GM12878 (cell line): ENCODE measurements around the gene PTPRD. TPM values are rescaled to one million over a fixed set of nuclear protein-coding genes. Genes with fewer than 3 reads are reported as not detected.

Experiments
- ATAC-seq: fragments of 200-7000 bp; cut with Tn5 transposase; 3 replicates; pipeline ENCODE4 v1.9.1; 2020; ENCODE audit warnings: mild to moderate bottlenecking, moderate library complexity
- BruUV-seq: library from RNA; stranded (reverse); fragments of 400-500 nt; replicated peaks from 2 replicates; lab custom pipeline; 2021; lab: Mats Ljungman, UMichigan
- CTCF ChIA-PET: fragments of 300-600 bp; sonication (Branson Sonifier 250); formaldehyde crosslinking; extraction: SDS; loops from one replicate; lab custom pipeline; 2021; ENCODE audit warnings: inconsistent platforms; lab: Yijun Ruan, JAX
- POLR2A ChIA-PET: fragments of 350-600 bp; formaldehyde crosslinking; extraction: SDS; loops from one replicate; lab custom pipeline; 2021; ENCODE audit warnings: inconsistent platforms; lab: Charles Lee
- RAD21 ChIA-PET: fragments of 300-600 bp; sonication (Branson Sonifier 250); formaldehyde crosslinking; loops from one replicate; lab custom pipeline; 2023; ENCODE audit warnings: antibody characterized with exemption; ENCODE audit not compliant: unreplicated experiment; lab: Charles Lee
- SMC1A ChIA-PET: fragments of 300-600 bp; sonication (Branson Sonifier 250); formaldehyde crosslinking; loops from one replicate; lab custom pipeline; 2023; ENCODE audit not compliant: unreplicated experiment, uncharacterized antibody; lab: Charles Lee
- DNase-seq: peaks from one replicate; pipeline ENCODE4 v3.0.0-alpha.2; 2011; ENCODE audit warnings: low read depth, low spot score
- FAIRE-seq: peaks from 3 replicates; lab custom pipeline; 2011; peaks lifted over from hg19 to GRCh38; lab: Jason Lieb, UNC
- H2AFZ ChIP-seq: 2 replicates; pipeline ENCODE4 v1.6.0; 2011; ENCODE audit warnings: low read depth, low read length, control low read depth; ENCODE audit not compliant: control insufficient read depth
- H3K27ac ChIP-seq: 2 replicates; pipeline ENCODE4 v1.5.1; 2011; ENCODE audit warnings: control low read depth; ENCODE audit not compliant: control insufficient read depth, insufficient read depth
- H3K27me3 ChIP-seq, 2 experiments: replicated peaks in 1 of 2; 2 replicates each; pipeline versions ENCODE4 v1.6.0 to v1.6.1; 2011; ENCODE audit warnings: low read length in 1 of 2; ENCODE audit not compliant: control insufficient read depth in 2 of 2, insufficient read depth in 2 of 2
- H3K36me3 ChIP-seq, 2 experiments: 2 replicates each; pipeline ENCODE4 v1.5.1; 2011; ENCODE audit warnings: low read length in 1 of 2; ENCODE audit not compliant: control insufficient read depth in 2 of 2, insufficient read depth in 2 of 2
- H3K4me1 ChIP-seq: 2 replicates; pipeline ENCODE4 v1.6.1; 2011; ENCODE audit warnings: mild to moderate bottlenecking, low read length, moderate library complexity, mixed read lengths; ENCODE audit not compliant: control insufficient read depth, insufficient read depth
- H3K4me2 ChIP-seq: 2 replicates; pipeline ENCODE4 v1.6.0; 2011; ENCODE audit warnings: control low read depth; ENCODE audit not compliant: control insufficient read depth, insufficient read depth
- H3K4me3 ChIP-seq: fragments of 200-600 bp; sonication (generic); 2 replicates; pipeline ENCODE4 v1.5.1; 2016
- H3K79me2 ChIP-seq: 2 replicates; pipeline ENCODE4 v1.6.0; 2011; ENCODE audit warnings: low read length; ENCODE audit not compliant: control insufficient read depth, insufficient read depth
- H3K9ac ChIP-seq: 2 replicates; pipeline ENCODE4 v1.8.0; 2011; ENCODE audit warnings: low read length, control low read depth, mixed read lengths; ENCODE audit not compliant: control insufficient read depth, insufficient read depth
- H3K9me3 ChIP-seq: replicated peaks from 3 replicates; pipeline ENCODE4 v1.5.1; 2011; ENCODE audit warnings: mild to moderate bottlenecking, low read length; ENCODE audit not compliant: control insufficient read depth, insufficient read depth
- H4K20me1 ChIP-seq: 2 replicates; pipeline ENCODE4 v1.6.0; 2011; ENCODE audit not compliant: control insufficient read depth, insufficient read depth
- CBFB ChIP-seq: IDR thresholded peaks from 2 replicates; pipeline ENCODE4 v1.6.1; 2016; ENCODE audit warnings: antibody characterized with exemption, low read depth
- EED ChIP-seq: sonication (generic); IDR thresholded peaks from 2 replicates; pipeline ENCODE4 v1.6.1; 2016; ENCODE audit warnings: antibody characterized with exemption, low read depth
- IKZF2 ChIP-seq, 2 experiments: fragments of 450-650 bp; IDR thresholded peaks; 2 replicates each; pipeline ENCODE4 v1.6.1; 2017; ENCODE audit warnings: mild to moderate bottlenecking in 2 of 2, moderate library complexity in 2 of 2
- TAF1 ChIP-seq: IDR thresholded peaks from 2 replicates; pipeline ENCODE4 v1.6.1; 2011; ENCODE audit warnings: mild to moderate bottlenecking, low read depth, low read length, borderline replicate concordance
- WGBS: methylation state at CpG from one replicate; pipeline ENCODE4 v1.1.6; 2016; ENCODE audit warnings: low lambda C conversion rate; ENCODE audit not compliant: insufficient replicate concordance, insufficient coverage; ENCODE audit errors: missing lambda C conversion rate; 5-methylcytosine and 5-hydroxymethylcytosine counted together
- in situ Hi-C: fragments of 300-500 bp; cut with MboI; formaldehyde crosslinking; loops from 9 replicates; pipeline ENCODE4 v1.14.3; 2018; ENCODE audit warnings: mixed read lengths
- intact Hi-C: fragments of 100-400 bp; cut with micrococcal nuclease; formaldehyde crosslinking; loops from one replicate; pipeline ENCODE4 v1.14.2; 2022; ENCODE audit not compliant: unreplicated experiment
- polyA plus RNA-seq, 11 experiments: library from polyadenylated mRNA; depleted of rRNA in 4 of 11; unstranded in 6 of 11; stranded (reverse) in 5 of 11; fragments of >200 nt; fragmentation: Nextera tagmentation in 4 of 11; fragmentation: Illumina TruSeq in 1 of 11; extraction: Ambion mirVana in 4 of 11; extraction: Trizol in 1 of 11; gene quantifications; 1 replicate in 1 of 11; 2 replicates in 10 of 11; pipeline versions ENCODE4 v1.2.1 to v1.2.3, GENCODE V29; 2011 to 2016; ENCODE audit warnings: inconsistent platforms in 2 of 11, missing spikeins in 2 of 11, low read depth in 1 of 11
- total RNA-seq, 4 experiments: library from RNA; depleted of rRNA in 3 of 4; stranded (reverse); fragments of >200 nt in 3 of 4; fragmentation: Illumina TruSeq in 1 of 4; extraction: Trizol in 1 of 4; gene quantifications; 2 replicates each; pipeline versions ENCODE4 v1.2.1 to v1.2.3, GENCODE V29; 2013 to 2021
- TF ChIP-seq, protein P1 (sequence below), 3 experiments: IDR thresholded peaks in 2 of 3; conservative IDR thresholded peaks in 1 of 3; 2 replicates each; pipeline ENCODE4 v1.5.1; 2011; ENCODE audit warnings: low read depth in 3 of 3, low read length in 3 of 3, mild to moderate bottlenecking in 3 of 3, control low read depth in 2 of 3, moderate library complexity in 2 of 3, inconsistent platforms in 1 of 3, mixed read lengths in 1 of 3; ENCODE audit not compliant: control insufficient read depth in 2 of 3, insufficient read depth in 1 of 3; ENCODE audit errors: extremely low read depth in 1 of 3
- TF ChIP-seq, protein P2 (sequence below): fragments of 150-350 bp; IDR thresholded peaks from 2 replicates; pipeline ENCODE4 v1.6.1; 2016; ENCODE audit warnings: low read depth, low read length
- TF ChIP-seq, protein P3 (sequence below): fragments of 450-650 bp; IDR thresholded peaks from 2 replicates; pipeline ENCODE4 v1.6.1; 2018; ENCODE audit warnings: borderline replicate concordance, mild to moderate bottlenecking; ENCODE audit not compliant: partially characterized antibody

PTPRD gene
- total and polyA plus RNA-seq, 10 of the 15 experiments (the other 5 are each of a cell fraction or from before 2014, with no cell fraction given): under 0.01 to 0.05 (median 0.01) TPM; not detected in 7

DNA sequence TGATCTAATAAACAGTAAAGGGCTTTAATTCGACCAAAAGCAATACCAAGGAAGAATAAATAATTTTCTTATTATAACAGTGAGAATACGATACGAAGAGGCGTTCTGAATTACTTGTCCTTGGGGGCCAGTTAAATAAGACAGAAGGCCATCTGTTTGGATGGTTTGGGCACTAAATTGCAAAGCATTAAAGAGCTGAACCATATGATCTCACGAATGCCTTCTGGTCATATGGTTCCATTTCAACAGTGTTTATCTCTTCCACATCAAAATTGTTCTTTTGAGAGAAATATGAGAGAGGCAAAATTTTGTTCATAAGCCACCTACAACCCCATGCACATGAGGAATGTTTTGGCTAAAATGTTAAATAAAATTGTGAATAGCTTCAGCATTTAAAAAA, 605.4 kb downstream of the PTPRD start:
- ATAC-seq (no peak), DNase-seq (no peak), FAIRE-seq (no peak)
- Histone ChIP-seq H3K9ac (no peak overlapping the region), H3K4me1 (no peaks in the 10 kb centered on the region), H4K20me1 (no peaks in the 10 kb centered on the region), H3K4me3 (no peak overlapping the region), H2AFZ (no peak overlapping the region), H3K27ac (no peak overlapping the region), H3K27me3 (no peaks in the 10 kb centered on the region), H3K79me2 (no peaks in the 10 kb centered on the region), H3K4me2 (no peak overlapping the region), H3K36me3 (no peaks in the 10 kb centered on the region), H3K9me3 (no peaks in the 10 kb centered on the region)
- SMC1A ChIA-PET: interaction anchor here (1.2 kb wide), 1 partner anchor 9 kb away, joined by 3 read pairs; no protein-coding TSS in a partner anchor
- POLR2A ChIA-PET: no interaction called here
- TF ChIP-seq EED (no peak), TAF1 (no peak), CBFB (no peak), IKZF2 (IDR thresholded peaks at IDR 0.05) (no peak)
- TF ChIP-seq, protein P1, sequence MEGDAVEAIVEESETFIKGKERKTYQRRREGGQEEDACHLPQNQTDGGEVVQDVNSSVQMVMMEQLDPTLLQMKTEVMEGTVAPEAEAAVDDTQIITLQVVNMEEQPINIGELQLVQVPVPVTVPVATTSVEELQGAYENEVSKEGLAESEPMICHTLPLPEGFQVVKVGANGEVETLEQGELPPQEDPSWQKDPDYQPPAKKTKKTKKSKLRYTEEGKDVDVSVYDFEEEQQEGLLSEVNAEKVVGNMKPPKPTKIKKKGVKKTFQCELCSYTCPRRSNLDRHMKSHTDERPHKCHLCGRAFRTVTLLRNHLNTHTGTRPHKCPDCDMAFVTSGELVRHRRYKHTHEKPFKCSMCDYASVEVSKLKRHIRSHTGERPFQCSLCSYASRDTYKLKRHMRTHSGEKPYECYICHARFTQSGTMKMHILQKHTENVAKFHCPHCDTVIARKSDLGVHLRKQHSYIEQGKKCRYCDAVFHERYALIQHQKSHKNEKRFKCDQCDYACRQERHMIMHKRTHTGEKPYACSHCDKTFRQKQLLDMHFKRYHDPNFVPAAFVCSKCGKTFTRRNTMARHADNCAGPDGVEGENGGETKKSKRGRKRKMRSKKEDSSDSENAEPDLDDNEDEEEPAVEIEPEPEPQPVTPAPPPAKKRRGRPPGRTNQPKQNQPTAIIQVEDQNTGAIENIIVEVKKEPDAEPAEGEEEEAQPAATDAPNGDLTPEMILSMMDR (IDR thresholded peaks at IDR 0.05 in 2 of 3, conservative IDR thresholded peaks at IDR 0.05 in 1 of 3; ENCODE audit: control insufficient read depth in 2 of 3, extremely low read depth in 1 of 3, insufficient read depth in 1 of 3, low read depth in 3 of 3, low read length in 3 of 3): no peak
- TF ChIP-seq, protein P2, sequence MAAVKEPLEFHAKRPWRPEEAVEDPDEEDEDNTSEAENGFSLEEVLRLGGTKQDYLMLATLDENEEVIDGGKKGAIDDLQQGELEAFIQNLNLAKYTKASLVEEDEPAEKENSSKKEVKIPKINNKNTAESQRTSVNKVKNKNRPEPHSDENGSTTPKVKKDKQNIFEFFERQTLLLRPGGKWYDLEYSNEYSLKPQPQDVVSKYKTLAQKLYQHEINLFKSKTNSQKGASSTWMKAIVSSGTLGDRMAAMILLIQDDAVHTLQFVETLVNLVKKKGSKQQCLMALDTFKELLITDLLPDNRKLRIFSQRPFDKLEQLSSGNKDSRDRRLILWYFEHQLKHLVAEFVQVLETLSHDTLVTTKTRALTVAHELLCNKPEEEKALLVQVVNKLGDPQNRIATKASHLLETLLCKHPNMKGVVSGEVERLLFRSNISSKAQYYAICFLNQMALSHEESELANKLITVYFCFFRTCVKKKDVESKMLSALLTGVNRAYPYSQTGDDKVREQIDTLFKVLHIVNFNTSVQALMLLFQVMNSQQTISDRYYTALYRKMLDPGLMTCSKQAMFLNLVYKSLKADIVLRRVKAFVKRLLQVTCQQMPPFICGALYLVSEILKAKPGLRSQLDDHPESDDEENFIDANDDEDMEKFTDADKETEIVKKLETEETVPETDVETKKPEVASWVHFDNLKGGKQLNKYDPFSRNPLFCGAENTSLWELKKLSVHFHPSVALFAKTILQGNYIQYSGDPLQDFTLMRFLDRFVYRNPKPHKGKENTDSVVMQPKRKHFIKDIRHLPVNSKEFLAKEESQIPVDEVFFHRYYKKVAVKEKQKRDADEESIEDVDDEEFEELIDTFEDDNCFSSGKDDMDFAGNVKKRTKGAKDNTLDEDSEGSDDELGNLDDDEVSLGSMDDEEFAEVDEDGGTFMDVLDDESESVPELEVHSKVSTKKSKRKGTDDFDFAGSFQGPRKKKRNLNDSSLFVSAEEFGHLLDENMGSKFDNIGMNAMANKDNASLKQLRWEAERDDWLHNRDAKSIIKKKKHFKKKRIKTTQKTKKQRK: no peak
- TF ChIP-seq, protein P3, sequence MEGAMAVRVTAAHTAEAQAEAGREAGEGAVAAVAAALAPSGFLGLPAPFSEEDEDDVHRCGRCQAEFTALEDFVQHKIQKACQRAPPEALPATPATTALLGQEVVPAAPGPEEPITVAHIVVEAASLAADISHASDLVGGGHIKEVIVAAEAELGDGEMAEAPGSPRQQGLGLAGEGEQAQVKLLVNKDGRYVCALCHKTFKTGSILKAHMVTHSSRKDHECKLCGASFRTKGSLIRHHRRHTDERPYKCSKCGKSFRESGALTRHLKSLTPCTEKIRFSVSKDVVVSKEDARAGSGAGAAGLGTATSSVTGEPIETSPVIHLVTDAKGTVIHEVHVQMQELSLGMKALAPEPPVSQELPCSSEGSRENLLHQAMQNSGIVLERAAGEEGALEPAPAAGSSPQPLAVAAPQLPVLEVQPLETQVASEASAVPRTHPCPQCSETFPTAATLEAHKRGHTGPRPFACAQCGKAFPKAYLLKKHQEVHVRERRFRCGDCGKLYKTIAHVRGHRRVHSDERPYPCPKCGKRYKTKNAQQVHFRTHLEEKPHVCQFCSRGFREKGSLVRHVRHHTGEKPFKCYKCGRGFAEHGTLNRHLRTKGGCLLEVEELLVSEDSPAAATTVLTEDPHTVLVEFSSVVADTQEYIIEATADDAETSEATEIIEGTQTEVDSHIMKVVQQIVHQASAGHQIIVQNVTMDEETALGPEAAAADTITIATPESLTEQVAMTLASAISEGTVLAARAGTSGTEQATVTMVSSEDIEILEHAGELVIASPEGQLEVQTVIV: no peak
- CTCF ChIA-PET: interaction anchor here (1.7 kb wide), 1 partner anchor 10 kb away, joined by 7 read pairs; no protein-coding TSS in a partner anchor
- RAD21 ChIA-PET: no interaction called here
- in situ Hi-C loops: no loop called here
- intact Hi-C loops: no loop called here
- WGBS: 4% methylated on average over 5 of the region's 5 CpGs
- BruUV-seq: no TSS peak
